Measurements from ENCODE around the gene GALNT4.

Gene GALNT4

GRCh38 chr12:89552376-89552775 is 27.8 kb upstream of the GALNT4 start:
- no peaks in the 10 kb centered on the region for H3K27me3 ChIP-seq
- H3K9me3 ChIP-seq (replicated peaks in 1 of 11), result no peaks in the 10 kb centered on the region
- no peak for TF ChIP-seq Cebpa-rat (IDR thresholded peaks at IDR 0.05)
- H3K36me3 ChIP-seq, result no peaks in the 10 kb centered on the region
- peaks cover 0 to 5% (median 0%) of the 10 kb centered on the region in 10 experiments; a peak in 6 of 20 replicates for H3K4me1 ChIP-seq
- H3K4me2 ChIP-seq, result no peak overlapping the region
- no peaks in the 10 kb centered on the region for H4K20me1 ChIP-seq
- H3K4me3 ChIP-seq, result no peak overlapping the region
- H3K9ac ChIP-seq, result no peak overlapping the region
- H3K27ac ChIP-seq, result no peak overlapping the region

DNA sequence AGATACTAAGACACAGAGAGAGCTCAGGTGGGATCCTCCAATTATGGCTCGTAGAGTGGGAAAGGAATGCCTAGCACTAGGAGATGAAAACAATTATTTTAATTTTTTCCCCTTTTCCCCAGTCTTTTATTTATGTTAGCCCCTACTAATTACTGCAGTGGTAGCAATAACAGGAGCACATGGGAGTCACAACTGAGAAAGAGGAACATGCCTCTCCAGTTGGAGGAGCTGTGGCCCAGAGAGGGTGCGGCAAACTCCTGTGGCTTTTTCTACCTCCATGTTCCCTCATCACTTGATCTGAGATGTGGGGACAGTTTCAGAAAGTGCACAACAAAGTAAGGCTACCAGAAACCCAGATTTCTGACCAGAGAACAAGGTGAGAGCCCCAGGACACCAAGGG is 27.2 kb upstream of the GALNT4 start:
- Histone ChIP-seq H3K4me3 (no peak overlapping the region), H3K9ac (no peak overlapping the region), H3K27ac (no peak overlapping the region), H3K36me3 (no peaks in the 10 kb centered on the region), H3K27me3 (no peaks in the 10 kb centered on the region), H3K4me2 (no peak overlapping the region), H4K20me1 (no peaks in the 10 kb centered on the region), H3K9me3 (replicated peaks in 1 of 11) (no peaks in the 10 kb centered on the region), H3K4me1 (peaks cover 0 to 11% (median 0%) of the 10 kb centered on the region in 10 experiments; a peak in 7 of 20 replicates)
- no peak for TF ChIP-seq Cebpa-rat (IDR thresholded peaks at IDR 0.05)

- Histone ChIP-seq H3K27me3 (no peaks in the 10 kb centered on the region), H3K36me3 (no peaks in the 10 kb centered on the region), H3K9me3 (replicated peaks in 1 of 11) (no peaks in the 10 kb centered on the region), H3K4me3 (no peak overlapping the region), H3K9ac (no peak overlapping the region), H3K4me1 (peaks cover 16 to 49% (median 25%) of the 10 kb centered on the region in 10 experiments), H3K4me2 (peak overlapping the region in 3 of 11 experiments; percentile 4 to 83 (median 50); a peak in 5 of 22 replicates), H4K20me1 (no peaks in the 10 kb centered on the region), H3K27ac (no peak overlapping the region)
- no peak for TF ChIP-seq Cebpa-rat (IDR thresholded peaks at IDR 0.05)
Observed at GRCh38 chr12:89547101-89547500, 22.5 kb upstream of the GALNT4 start.

DNA sequence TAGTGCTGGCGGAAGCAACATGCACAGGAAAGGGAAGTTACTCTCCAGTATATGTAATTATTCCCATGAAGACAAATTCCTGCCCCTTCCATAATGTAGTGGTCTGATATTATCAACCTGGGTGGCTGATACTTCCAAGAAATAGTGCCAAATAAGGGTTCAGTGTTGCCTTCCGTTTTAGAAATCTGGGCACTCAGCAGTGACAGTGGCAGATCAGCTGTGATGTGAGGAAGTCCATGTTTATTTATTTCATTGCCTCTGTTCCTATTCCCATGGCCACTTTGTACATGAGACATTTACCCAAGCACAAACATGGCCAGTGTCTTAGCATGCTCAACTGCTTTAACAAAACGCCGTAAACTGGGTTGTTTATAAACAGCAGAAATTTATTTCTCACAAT is 21.6 kb upstream of the GALNT4 start:
- H3K36me3 ChIP-seq, result no peaks in the 10 kb centered on the region
- no peak overlapping the region for H3K9ac ChIP-seq
- no peaks in the 10 kb centered on the region for H3K27me3 ChIP-seq
- H3K27ac ChIP-seq, result no peak overlapping the region
- H3K4me2 ChIP-seq, result peak overlapping the region in 3 of 11 experiments; percentile 56 to 83 (median 76); a peak in 2 of 22 replicates
- H3K9me3 ChIP-seq (replicated peaks in 1 of 11), result no peaks in the 10 kb centered on the region
- TF ChIP-seq Cebpa-rat (IDR thresholded peaks at IDR 0.05), result no peak
- H3K4me1 ChIP-seq, result peaks cover 16 to 49% (median 25%) of the 10 kb centered on the region in 10 experiments
- H3K4me3 ChIP-seq, result no peak overlapping the region
- no peaks in the 10 kb centered on the region for H4K20me1 ChIP-seq

GRCh38 chr12:89544681-89545184 is 20.1 kb upstream of the GALNT4 start:
- Histone ChIP-seq H4K20me1 (0 out of 22 replicates have a peak, but pooled peaks cover 0 to 4% (median 0%) of the 10 kb centered on the region in 11 experiments), H3K9ac (peak overlapping the region in 2 of 11 experiments; percentile 2 to 20; a peak in 1 of 22 replicates), H3K4me2 (peak overlapping the region; percentile 56 to 83 (median 72)), H3K36me3 (no peaks in the 10 kb centered on the region), H3K27me3 (no peaks in the 10 kb centered on the region), H3K9me3 (replicated peaks in 1 of 11) (no peaks in the 10 kb centered on the region), H3K4me3 (no peak overlapping the region), H3K27ac (peak overlapping the region in 3 of 11 experiments; percentile 15 to 37 (median 19); a peak in 4 of 22 replicates), H3K4me1 (peaks cover 16 to 49% (median 25%) of the 10 kb centered on the region in 10 experiments)
- TF ChIP-seq Cebpa-rat (IDR thresholded peaks at IDR 0.05), result no peak

- no peak overlapping the region for H3K4me3 ChIP-seq
- no peaks in the 10 kb centered on the region for H3K36me3 ChIP-seq
- no peaks in the 10 kb centered on the region for H3K9me3 ChIP-seq (replicated peaks in 1 of 11)
- no peaks in the 10 kb centered on the region for H3K27me3 ChIP-seq
- no peak for TF ChIP-seq Cebpa-rat (IDR thresholded peaks at IDR 0.05)
- peaks cover 16 to 49% (median 25%) of the 10 kb centered on the region in 10 experiments for H3K4me1 ChIP-seq
- H4K20me1 ChIP-seq, result 0 out of 22 replicates have a peak, but pooled peaks cover 0 to 4% (median 0%) of the 10 kb centered on the region in 11 experiments
- no peak overlapping the region for H3K9ac ChIP-seq
- 0 out of 22 replicates have a peak overlapping the region, but pooled peaks of 1 of the 11 experiments have one; percentile 19 for H3K27ac ChIP-seq
- H3K4me2 ChIP-seq, result peak overlapping the region; percentile 56 to 83 (median 72); a peak in 15 of 22 replicates
Observed at GRCh38 chr12:89544022-89544421, 19.4 kb upstream of the GALNT4 start.

- Histone ChIP-seq H3K36me3 (no peaks in the 10 kb centered on the region), H3K4me2 (peak overlapping the region in 3 of 11 experiments; percentile 44 to 71 (median 58); a peak in 6 of 22 replicates), H3K4me3 (no peak overlapping the region), H4K20me1 (0 out of 22 replicates have a peak, but pooled peaks cover 0 to 4% (median 0%) of the 10 kb centered on the region in 11 experiments), H3K9me3 (replicated peaks in 1 of 11) (no peaks in the 10 kb centered on the region), H3K27ac (no peak overlapping the region), H3K9ac (no peak overlapping the region), H3K27me3 (no peaks in the 10 kb centered on the region), H3K4me1 (peaks cover 16 to 49% (median 25%) of the 10 kb centered on the region in 10 experiments)
- no peak for TF ChIP-seq Cebpa-rat (IDR thresholded peaks at IDR 0.05)
Observed at GRCh38 chr12:89542912-89543592, 18.5 kb upstream of the GALNT4 start.

DNA sequence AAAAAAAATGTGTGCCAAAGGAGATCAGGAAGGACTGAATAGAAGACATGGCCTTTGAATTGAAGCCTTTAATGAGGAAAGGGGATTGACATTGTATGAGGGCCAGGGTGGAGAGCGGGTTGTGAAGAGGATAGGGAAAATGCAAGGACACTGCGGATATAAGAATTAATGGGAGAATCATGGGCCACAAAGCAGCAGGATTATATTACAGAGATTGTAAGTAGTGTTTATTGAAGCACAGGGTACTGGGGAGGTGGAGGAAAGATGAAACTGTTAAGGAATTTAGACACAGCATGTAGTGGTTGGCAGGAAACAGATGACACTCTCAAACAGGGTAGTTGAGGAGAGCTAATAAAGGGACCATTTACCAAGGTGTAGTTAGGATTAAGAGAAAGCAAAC is 17.6 kb upstream of the GALNT4 start:
- Histone ChIP-seq H3K4me1 (peaks cover 16 to 47% (median 25%) of the 10 kb centered on the region in 10 experiments), H3K9ac (no peak overlapping the region), H3K9me3 (replicated peaks in 1 of 11) (no peaks in the 10 kb centered on the region), H3K4me2 (peak overlapping the region in 1 of 11 experiments; percentile 71; a peak in 3 of 22 replicates), H3K27ac (no peak overlapping the region), H4K20me1 (0 out of 22 replicates have a peak, but pooled peaks cover 0 to 4% (median 0%) of the 10 kb centered on the region in 11 experiments), H3K36me3 (no peaks in the 10 kb centered on the region), H3K27me3 (no peaks in the 10 kb centered on the region), H3K4me3 (no peak overlapping the region)
- no peak for TF ChIP-seq Cebpa-rat (IDR thresholded peaks at IDR 0.05)

- H4K20me1 ChIP-seq, result 0 out of 22 replicates have a peak, but pooled peaks cover 0 to 4% (median 0%) of the 10 kb centered on the region in 11 experiments
- no peaks in the 10 kb centered on the region for H3K36me3 ChIP-seq
- no peak overlapping the region for H3K9ac ChIP-seq
- H3K27me3 ChIP-seq, result no peaks in the 10 kb centered on the region
- H3K9me3 ChIP-seq (replicated peaks in 1 of 11), result no peaks in the 10 kb centered on the region
- H3K4me1 ChIP-seq, result peaks cover 14 to 32% (median 20%) of the 10 kb centered on the region in 10 experiments
- H3K27ac ChIP-seq, result no peak overlapping the region
- TF ChIP-seq Cebpa-rat (IDR thresholded peaks at IDR 0.05), result no peak
- no peak overlapping the region for H3K4me3 ChIP-seq
- no peak overlapping the region for H3K4me2 ChIP-seq
Observed at GRCh38 chr12:89540586-89540985, 16.0 kb upstream of the GALNT4 start.

Data from BLaER1 treated with 17β-estradiol and CSF1 and Interleukin-3, amounts not matched to agents 10 nM and 100 nM (cell line).